HCT116 (cell line): Measurements from ENCODE around the gene PLEKHA4. TPM values are rescaled to one million over a fixed set of nuclear protein-coding genes. Genes with fewer than 3 reads are reported as not detected.

Experiments used
- ATAC-seq: fragments of 200-7000 bp; cut with Tn5 transposase; 2 replicates; pipeline ENCODE4 v1.9.1; 2020; ENCODE audit warnings: mild to moderate bottlenecking, moderate library complexity
- BruUV-seq: library from RNA; stranded (reverse); fragments of 400-500 nt; replicated peaks from 2 replicates; lab custom pipeline; 2021; lab: Mats Ljungman, UMichigan
- CTCF ChIA-PET: fragments of 300-600 bp; sonication (Branson Sonifier 250); formaldehyde crosslinking; loops from one replicate; lab custom pipeline; 2021; ENCODE audit warnings: antibody characterized with exemption; lab: Charles Lee
- POLR2A ChIA-PET: fragments of 300-600, 350-600 bp; sonication (Branson Sonifier 250); formaldehyde crosslinking; loops from one replicate; lab custom pipeline; 2021; ENCODE audit warnings: antibody characterized with exemption; lab: Charles Lee
- RAD21 ChIA-PET, 2 experiments: fragments of 300-600 bp; sonication (Branson Sonifier 250); formaldehyde crosslinking; loops; one replicate each; lab custom pipeline; 2023; ENCODE audit warnings: low total read pairs in 2 of 2; ENCODE audit not compliant: uncharacterized antibody in 2 of 2, unreplicated experiment in 2 of 2, low non-redundant PET in 1 of 2; lab: Charles Lee
- DNase-seq: peaks from one replicate; pipeline ENCODE4 v3.0.0-alpha.2; 2010; ENCODE audit warnings: low read depth, low spot score
- H2AFZ ChIP-seq: fragments of 200-600 bp; shearing (Covaris generic), sonication (generic); 2 replicates; pipeline ENCODE4 v1.6.1; 2017; ENCODE audit warnings: low read depth, mixed run types, mixed read lengths, antibody characterized with exemption, low read length; ENCODE audit not compliant: poor library complexity, severe bottlenecking
- H3K27ac ChIP-seq: 2 replicates; pipeline ENCODE4 v1.5.1; 2012; ENCODE audit warnings: low read depth, low read length
- H3K27me3 ChIP-seq: fragments of 200-600 bp; sonication (generic); 2 replicates; pipeline ENCODE4 v1.6.1; 2016; ENCODE audit warnings: mixed run types, low read length, mixed read lengths; ENCODE audit not compliant: insufficient read depth
- H3K36me3 ChIP-seq, 2 experiments: fragments of 200-500 bp in 1 of 2; fragments of 200-600 bp in 1 of 2; sonication (Bioruptor generic) in 1 of 2; sonication (generic) in 1 of 2; 2 replicates each; pipeline versions ENCODE4 v1.5.1 to v1.6.1; 2014 to 2016; ENCODE audit warnings: low read length in 2 of 2, inconsistent platforms in 1 of 2, mixed read lengths in 1 of 2, mixed run types in 1 of 2; ENCODE audit not compliant: insufficient read depth in 2 of 2, control insufficient read depth in 1 of 2
- H3K4me1 ChIP-seq, 2 experiments: fragments of 200-600 bp in 1 of 2; sonication (generic) in 1 of 2; 2 replicates each; pipeline versions ENCODE4 v1.5.1 to v1.6.1; 2012 to 2017; ENCODE audit warnings: low read length in 2 of 2, inconsistent platforms in 1 of 2, mild to moderate bottlenecking in 1 of 2, mixed read lengths in 1 of 2, mixed run types in 1 of 2, moderate library complexity in 1 of 2; ENCODE audit not compliant: insufficient read depth in 2 of 2, control insufficient read depth in 1 of 2
- H3K4me2 ChIP-seq: fragments of 200-600 bp; sonication (generic); 2 replicates; pipeline ENCODE4 v1.6.1; 2017; ENCODE audit warnings: mixed run types, low read length, mixed read lengths
- H3K4me3 ChIP-seq, 2 experiments: fragments of 200-600 bp in 1 of 2; sonication (generic) in 1 of 2; replicated peaks in 1 of 2; 2 replicates each; pipeline ENCODE4 v1.5.1; 2011 to 2016; ENCODE audit warnings: low read length in 2 of 2, control low read depth in 1 of 2, low read depth in 1 of 2, mild to moderate bottlenecking in 1 of 2, mixed read lengths in 1 of 2, mixed run types in 1 of 2
- H3K79me2 ChIP-seq: fragments of 200-600 bp; sonication (generic); 2 replicates; pipeline ENCODE4 v1.6.1; 2017; ENCODE audit warnings: mild to moderate bottlenecking, mixed run types, low read length, moderate library complexity, mixed read lengths; ENCODE audit not compliant: insufficient read depth
- H3K9ac ChIP-seq: fragments of 200-600 bp; sonication (generic); 2 replicates; pipeline ENCODE4 v1.6.1; 2016; ENCODE audit warnings: low read length, mixed read lengths
- H3K9me2 ChIP-seq: fragments of 200-600 bp; sonication (generic), shearing (Covaris generic); 2 replicates; pipeline ENCODE4 v1.6.1; 2017; ENCODE audit warnings: mixed run types, mild to moderate bottlenecking, moderate library complexity; ENCODE audit not compliant: insufficient read depth
- H3K9me3 ChIP-seq, 2 experiments: fragments of 200-500 bp in 1 of 2; fragments of 200-600 bp in 1 of 2; sonication (Bioruptor generic) in 1 of 2; sonication (generic) in 1 of 2; 2 replicates each; pipeline ENCODE4 v1.6.1; 2014 to 2017; ENCODE audit warnings: low read length in 2 of 2, mixed read lengths in 2 of 2, inconsistent platforms in 1 of 2, low read depth in 1 of 2, mild to moderate bottlenecking in 1 of 2, mixed run types in 1 of 2, moderate library complexity in 1 of 2; ENCODE audit not compliant: control insufficient read depth in 1 of 2, insufficient read depth in 1 of 2
- H4K20me1 ChIP-seq: fragments of 200-600 bp; sonication (generic), shearing (Covaris generic); 2 replicates; pipeline ENCODE4 v1.6.1; 2017; ENCODE audit warnings: mixed run types, mild to moderate bottlenecking, moderate library complexity; ENCODE audit not compliant: insufficient read depth
- CBX3 ChIP-seq: IDR thresholded peaks from 2 replicates; pipeline ENCODE4 v1.6.1; 2012; ENCODE audit warnings: low read depth
- CEBPB ChIP-seq: IDR thresholded peaks from 2 replicates; pipeline ENCODE4 v1.6.1; 2012; ENCODE audit warnings: low read depth
- CTCF ChIP-seq, 3 experiments: fragments of 200-600 bp in 1 of 3; sonication (generic) in 1 of 3; IDR thresholded peaks in 2 of 3; conservative IDR thresholded peaks in 1 of 3; 2 replicates each; pipeline ENCODE4 v1.5.1; 2012 to 2017; ENCODE audit warnings: low read depth in 2 of 3, low read length in 2 of 3, antibody characterized with exemption in 1 of 3, borderline replicate concordance in 1 of 3, control low read depth in 1 of 3, mild to moderate bottlenecking in 1 of 3, mixed read lengths in 1 of 3, mixed run types in 1 of 3, moderate library complexity in 1 of 3; ENCODE audit not compliant: insufficient read depth in 1 of 3
- EGR1 ChIP-seq: IDR thresholded peaks from 2 replicates; pipeline ENCODE4 v1.6.1; 2012; ENCODE audit warnings: low read depth
- EZH2phosphoT487 ChIP-seq: fragments of 200-600 bp; IDR thresholded peaks from 2 replicates; pipeline ENCODE4 v1.6.1; 2018; ENCODE audit warnings: antibody characterized with exemption, borderline replicate concordance
- FOSL1 ChIP-seq: IDR thresholded peaks from 2 replicates; pipeline ENCODE4 v1.6.1; 2012; ENCODE audit warnings: low read depth
- JUND ChIP-seq: IDR thresholded peaks from 2 replicates; pipeline ENCODE4 v1.6.1; 2012
- POLR2AphosphoS5 ChIP-seq: IDR thresholded peaks from 2 replicates; pipeline ENCODE4 v1.6.1; 2011; ENCODE audit warnings: mild to moderate bottlenecking, low read depth, low read length, moderate library complexity
- RAD21 ChIP-seq: IDR thresholded peaks from 2 replicates; pipeline ENCODE4 v1.6.1; 2012; ENCODE audit warnings: low read depth, mild to moderate bottlenecking
- SP1 ChIP-seq: IDR thresholded peaks from 2 replicates; pipeline ENCODE4 v1.6.1; 2012; ENCODE audit warnings: low read depth
- SRF ChIP-seq: IDR thresholded peaks from 2 replicates; pipeline ENCODE4 v1.6.1; 2012; ENCODE audit warnings: low read depth
- TCF7L2 ChIP-seq: IDR thresholded peaks from 2 replicates; pipeline ENCODE4 v1.7.0; 2011; ENCODE audit warnings: borderline replicate concordance, inconsistent platforms; ENCODE audit not compliant: insufficient read depth, insufficient read length; ENCODE audit errors: extremely low read depth
- YY1 ChIP-seq: IDR thresholded peaks from 2 replicates; pipeline ENCODE4 v1.6.1; 2011; ENCODE audit warnings: low read length, low read depth, moderate library complexity, mild to moderate bottlenecking; ENCODE audit not compliant: insufficient replicate concordance; ENCODE audit errors: extremely low read depth
- ZBTB33 ChIP-seq: IDR thresholded peaks from 2 replicates; pipeline ENCODE4 v1.6.1; 2011; ENCODE audit warnings: mild to moderate bottlenecking, low read length, moderate library complexity; ENCODE audit not compliant: insufficient replicate concordance; ENCODE audit errors: extremely low read depth
- ZFX ChIP-seq: fragments of 450-650 bp; IDR thresholded peaks from 2 replicates; pipeline ENCODE4 v1.6.1; 2017
- ZNF274 ChIP-seq: fragments of 200-500 bp; sonication (Bioruptor generic); IDR thresholded peaks from 2 replicates; pipeline ENCODE4 v1.6.1; 2014; ENCODE audit warnings: mild to moderate bottlenecking, low read depth, low read length, inconsistent platforms
- intact Hi-C: fragments of 100-400 bp; cut with micrococcal nuclease; formaldehyde crosslinking; loops from 2 replicates; pipeline ENCODE4 v1.10.0; 2022
- total RNA-seq: library from RNA; stranded (reverse); gene quantifications from one replicate; pipeline ENCODE4 v1.2.1, GENCODE V29; 2021; ENCODE audit not compliant: unreplicated experiment
- TF ChIP-seq, protein P1 (sequence below): IDR thresholded peaks from 2 replicates; pipeline ENCODE4 v1.6.1; 2012
- TF ChIP-seq, protein P2 (sequence below): IDR thresholded peaks from 2 replicates; pipeline ENCODE4 v1.6.1; 2012; ENCODE audit warnings: low read depth

PLEKHA4 gene
- total RNA-seq, 1 experiment from 2014 or later: 20.4 TPM

- H4K20me1 ChIP-seq: no peaks in the 10 kb centered on the region
- peaks cover 0 to 4% of the 10 kb centered on the region in 2 experiments; a peak in 2 of 4 replicates for H3K36me3 ChIP-seq
- TF ChIP-seq CEBPB (no peak), EZH2phosphoT487 (no peak), FOSL1 (no peak), EGR1 (no peak), POLR2AphosphoS5 (no peak), RAD21 (no peak), SP1 (no peak), ZNF274 (no peak), YY1 (no peak), CTCF (IDR thresholded peaks at IDR 0.05 in 2 of 3, conservative IDR thresholded peaks at IDR 0.05 in 1 of 3; ENCODE audit: borderline replicate concordance in 1 of 3, insufficient read depth in 1 of 3, low read depth in 2 of 3, low read length in 2 of 3) (no peak), CBX3 (no peak), SRF (no peak), TCF7L2 (no peak), ZFX (no peak), ZBTB33 (no peak), JUND (no peak)
- TF ChIP-seq, protein P1, sequence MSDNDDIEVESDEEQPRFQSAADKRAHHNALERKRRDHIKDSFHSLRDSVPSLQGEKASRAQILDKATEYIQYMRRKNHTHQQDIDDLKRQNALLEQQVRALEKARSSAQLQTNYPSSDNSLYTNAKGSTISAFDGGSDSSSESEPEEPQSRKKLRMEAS: no peak
- TF ChIP-seq, protein P2, sequence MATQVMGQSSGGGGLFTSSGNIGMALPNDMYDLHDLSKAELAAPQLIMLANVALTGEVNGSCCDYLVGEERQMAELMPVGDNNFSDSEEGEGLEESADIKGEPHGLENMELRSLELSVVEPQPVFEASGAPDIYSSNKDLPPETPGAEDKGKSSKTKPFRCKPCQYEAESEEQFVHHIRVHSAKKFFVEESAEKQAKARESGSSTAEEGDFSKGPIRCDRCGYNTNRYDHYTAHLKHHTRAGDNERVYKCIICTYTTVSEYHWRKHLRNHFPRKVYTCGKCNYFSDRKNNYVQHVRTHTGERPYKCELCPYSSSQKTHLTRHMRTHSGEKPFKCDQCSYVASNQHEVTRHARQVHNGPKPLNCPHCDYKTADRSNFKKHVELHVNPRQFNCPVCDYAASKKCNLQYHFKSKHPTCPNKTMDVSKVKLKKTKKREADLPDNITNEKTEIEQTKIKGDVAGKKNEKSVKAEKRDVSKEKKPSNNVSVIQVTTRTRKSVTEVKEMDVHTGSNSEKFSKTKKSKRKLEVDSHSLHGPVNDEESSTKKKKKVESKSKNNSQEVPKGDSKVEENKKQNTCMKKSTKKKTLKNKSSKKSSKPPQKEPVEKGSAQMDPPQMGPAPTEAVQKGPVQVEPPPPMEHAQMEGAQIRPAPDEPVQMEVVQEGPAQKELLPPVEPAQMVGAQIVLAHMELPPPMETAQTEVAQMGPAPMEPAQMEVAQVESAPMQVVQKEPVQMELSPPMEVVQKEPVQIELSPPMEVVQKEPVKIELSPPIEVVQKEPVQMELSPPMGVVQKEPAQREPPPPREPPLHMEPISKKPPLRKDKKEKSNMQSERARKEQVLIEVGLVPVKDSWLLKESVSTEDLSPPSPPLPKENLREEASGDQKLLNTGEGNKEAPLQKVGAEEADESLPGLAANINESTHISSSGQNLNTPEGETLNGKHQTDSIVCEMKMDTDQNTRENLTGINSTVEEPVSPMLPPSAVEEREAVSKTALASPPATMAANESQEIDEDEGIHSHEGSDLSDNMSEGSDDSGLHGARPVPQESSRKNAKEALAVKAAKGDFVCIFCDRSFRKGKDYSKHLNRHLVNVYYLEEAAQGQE: no peak
- no peak overlapping the region for H2AFZ ChIP-seq
- intact Hi-C loops: no loop called here
- ChIA-PET POLR2A (no interaction called here), CTCF (no interaction called here), RAD21 (no interaction called here)
- BruUV-seq: no TSS peak
- H3K9ac ChIP-seq: no peak overlapping the region
- peaks cover 15% of the 10 kb centered on the region; the same call in 1 of the 2 replicates for H3K79me2 ChIP-seq
- H3K9me3 ChIP-seq: no peaks in the 10 kb centered on the region
- no peak for DNase-seq
- no peak overlapping the region for H3K4me3 ChIP-seq
- H3K27me3 ChIP-seq: no peaks in the 10 kb centered on the region
- no peak overlapping the region for H3K4me2 ChIP-seq
- peaks cover 0 to 6% of the 10 kb centered on the region in 2 experiments; a peak in 1 of 4 replicates for H3K4me1 ChIP-seq
- ATAC-seq: no peak
- H3K27ac ChIP-seq: no peak overlapping the region
- H3K9me2 ChIP-seq: no peaks in the 10 kb centered on the region
Measured at GRCh38 chr19:48804496-48804895, 63.9 kb downstream of the PLEKHA4 start.
